ENCODE data around the gene ZNF750. TPM values are rescaled to one million over a fixed set of nuclear protein-coding genes. Genes with fewer than 3 reads are reported as not detected.

ZNF750 gene
- total RNA-seq, 1 experiment from 2014 or later: 0.14 TPM

DNA sequence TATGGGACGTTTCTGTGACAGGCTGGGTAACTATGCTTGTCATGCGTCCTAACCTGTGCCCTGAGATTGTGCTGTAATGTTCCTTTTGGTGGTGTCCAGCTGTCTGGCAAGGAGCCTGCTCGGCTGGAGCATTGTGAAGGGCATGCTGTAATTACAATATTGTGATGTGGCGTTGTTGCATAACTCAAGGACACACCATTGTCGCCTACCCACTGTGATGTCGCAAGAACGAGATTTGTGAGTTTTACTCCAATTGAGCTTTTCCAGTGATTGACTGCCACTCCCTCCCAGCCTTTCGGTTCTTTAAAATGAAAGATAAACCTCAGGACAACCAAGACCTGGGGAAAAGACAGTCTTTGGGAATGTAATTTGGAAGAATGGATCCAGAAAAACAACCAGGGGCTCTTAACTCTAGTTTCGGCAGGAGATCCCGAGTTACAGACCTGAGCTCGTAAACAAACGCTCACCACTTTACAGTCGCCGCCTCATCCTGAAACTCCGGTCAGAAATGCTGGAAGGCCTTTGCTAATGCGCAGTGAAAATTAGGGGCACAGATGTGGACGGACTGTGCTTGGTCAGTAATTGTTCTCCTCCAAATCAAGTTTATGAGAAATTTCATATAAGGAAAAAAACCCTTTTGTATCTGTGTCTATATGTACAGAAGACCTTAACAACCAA, 1.3 kb downstream of the ZNF750 start:
- Histone ChIP-seq H3K4me3 (ENCODE audit: low read depth, low read length) (no peak overlapping the region), H3K9me3 (no peaks in the 10 kb centered on the region), H3K4me1 (peaks cover 12% of the 10 kb centered on the region; the same call in 1 of the 2 replicates), H3K36me3 (ENCODE audit: control insufficient read depth, insufficient read depth, low read length) (no peaks in the 10 kb centered on the region), H3K27me3 (replicated peaks; ENCODE audit: control insufficient read depth, insufficient read depth, low read length) (no peaks in the 10 kb centered on the region)
- BruUV-seq (replicated peaks): no TSS peak
- peak; percentile 64 to 78 for DNase-seq
- Mint-ChIP-seq H3K27ac (ENCODE audit: unreplicated experiment) (peak overlapping the region; percentile 6), H3K36me3 (ENCODE audit: insufficient read depth, unreplicated experiment) (peaks cover 18% of the 10 kb centered on the region), H3K27me3 (ENCODE audit: insufficient read depth, unreplicated experiment) (no peaks in the 10 kb centered on the region), H3K4me3 (ENCODE audit: unreplicated experiment) (no peak overlapping the region), H3K4me1 (ENCODE audit: low read depth, unreplicated experiment) (peaks cover 12% of the 10 kb centered on the region), H3K9me3 (ENCODE audit: unreplicated experiment) (no peaks in the 10 kb centered on the region)
- POLR2A ChIA-PET: no interaction called here
- CTCF ChIA-PET: interaction anchor here (0.8 to 1.5 kb wide), 3 partner anchors 51 to 75 kb away, joined by 3 to 7 read pairs (median 6); no protein-coding TSS in a partner anchor
- intact Hi-C loops (cut with micrococcal nuclease; ENCODE audit: unreplicated experiment): loop anchor here (1.0 kb wide), 1 partner anchor 20 kb away; no protein-coding TSS in a partner anchor
- no peak for TF ChIP-seq CTCF (IDR thresholded peaks at IDR 0.05; ENCODE audit: insufficient read depth in 1 of 2, low read depth in 1 of 2, low read length in 1 of 2, severe bottlenecking in 1 of 2, unreplicated experiment in 1 of 2)

- no peaks in the 10 kb centered on the region for H3K36me3 ChIP-seq (ENCODE audit: control insufficient read depth, insufficient read depth, low read length)
- Mint-ChIP-seq H3K27me3 (ENCODE audit: insufficient read depth, unreplicated experiment) (no peaks in the 10 kb centered on the region), H3K4me3 (ENCODE audit: unreplicated experiment) (no peak overlapping the region), H3K4me1 (ENCODE audit: low read depth, unreplicated experiment) (peaks cover 12% of the 10 kb centered on the region), H3K27ac (ENCODE audit: unreplicated experiment) (peak overlapping the region; percentile 6), H3K36me3 (ENCODE audit: insufficient read depth, unreplicated experiment) (peaks cover 18% of the 10 kb centered on the region), H3K9me3 (ENCODE audit: unreplicated experiment) (no peaks in the 10 kb centered on the region)
- no TSS peak for BruUV-seq (replicated peaks)
- no peaks in the 10 kb centered on the region for H3K27me3 ChIP-seq (replicated peaks; ENCODE audit: control insufficient read depth, insufficient read depth, low read length)
- H3K4me3 ChIP-seq (ENCODE audit: low read depth, low read length): no peak overlapping the region
- peaks cover 12% of the 10 kb centered on the region; the same call in 1 of the 2 replicates for H3K4me1 ChIP-seq
- no peak for DNase-seq
- ChIA-PET CTCF (interaction anchor here (0.9 to 1.5 kb wide), 2 partner anchors 56 to 76 kb away, joined by 6 to 7 read pairs; no protein-coding TSS in a partner anchor), POLR2A (no interaction called here)
- no peaks in the 10 kb centered on the region for H3K9me3 ChIP-seq
- intact Hi-C loops (cut with micrococcal nuclease; ENCODE audit: unreplicated experiment): loop anchor here (1.0 kb wide), 1 partner anchor 21 kb away; no protein-coding TSS in a partner anchor
- TF ChIP-seq CTCF (IDR thresholded peaks at IDR 0.05; ENCODE audit: insufficient read depth in 1 of 2, low read depth in 1 of 2, low read length in 1 of 2, severe bottlenecking in 1 of 2, unreplicated experiment in 1 of 2): no peak
Observed at GRCh38 chr17:82837586-82838320, 2.1 kb downstream of the ZNF750 start.

DNA sequence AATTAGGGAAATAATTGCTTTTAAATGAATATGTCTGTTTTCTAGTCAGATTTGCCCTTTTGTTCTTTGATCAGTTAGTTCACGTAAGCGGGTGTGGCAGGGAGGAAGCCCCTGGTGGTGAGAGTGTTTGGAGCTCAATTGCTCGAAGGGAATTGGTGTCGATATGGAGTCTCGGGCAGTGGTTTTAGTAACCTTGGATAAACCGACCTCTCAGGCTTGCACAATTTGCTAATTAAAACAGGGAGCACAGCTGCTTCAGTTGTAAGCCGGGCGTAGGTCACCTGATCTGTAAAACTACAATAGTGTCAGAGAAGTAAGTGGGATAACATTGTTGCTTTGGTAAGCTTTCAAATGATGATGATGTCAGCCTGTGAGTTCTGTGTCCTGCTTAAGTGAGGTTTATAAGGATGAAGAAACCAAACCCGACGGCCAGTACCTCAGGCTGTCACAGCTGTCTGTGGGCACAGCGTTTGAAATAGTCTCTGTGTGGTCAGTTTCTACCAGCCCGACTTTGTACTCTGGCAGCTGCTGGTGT, 2.9 kb downstream of the ZNF750 start:
- peak; percentile 12 to 26 for TF ChIP-seq CTCF (IDR thresholded peaks at IDR 0.05; ENCODE audit: insufficient read depth in 1 of 2, low read depth in 1 of 2, low read length in 1 of 2, severe bottlenecking in 1 of 2, unreplicated experiment in 1 of 2)
- CTCF ChIA-PET: interaction anchor here (0.9 to 1.0 kb wide), 2 partner anchors 55 to 77 kb away, joined by 4 read pairs; no protein-coding TSS in a partner anchor
- Mint-ChIP-seq H3K36me3 (ENCODE audit: insufficient read depth, unreplicated experiment) (peaks cover 18% of the 10 kb centered on the region), H3K4me1 (ENCODE audit: low read depth, unreplicated experiment) (peaks cover 12% of the 10 kb centered on the region), H3K27ac (ENCODE audit: unreplicated experiment) (peak overlapping the region; percentile 6), H3K9me3 (ENCODE audit: unreplicated experiment) (no peaks in the 10 kb centered on the region), H3K4me3 (ENCODE audit: unreplicated experiment) (no peak overlapping the region), H3K27me3 (ENCODE audit: insufficient read depth, unreplicated experiment) (no peaks in the 10 kb centered on the region)
- peaks cover 12% of the 10 kb centered on the region; the same call in 1 of the 2 replicates for H3K4me1 ChIP-seq
- H3K36me3 ChIP-seq (ENCODE audit: control insufficient read depth, insufficient read depth, low read length): no peaks in the 10 kb centered on the region
- BruUV-seq (replicated peaks): no TSS peak
- H3K27me3 ChIP-seq (replicated peaks; ENCODE audit: control insufficient read depth, insufficient read depth, low read length): no peaks in the 10 kb centered on the region
- no peak for DNase-seq
- POLR2A ChIA-PET: no interaction called here
- H3K4me3 ChIP-seq (ENCODE audit: low read depth, low read length): no peak overlapping the region
- intact Hi-C loops (cut with micrococcal nuclease; ENCODE audit: unreplicated experiment): no loop called here
- H3K9me3 ChIP-seq: no peaks in the 10 kb centered on the region
